ENCODE data around the gene OBP2A. TPM values are rescaled to one million over a fixed set of nuclear protein-coding genes. Genes with fewer than 3 reads are reported as not detected.

OBP2A gene
- total RNA-seq, 1 donor from 2014 or later = not detected

DNA sequence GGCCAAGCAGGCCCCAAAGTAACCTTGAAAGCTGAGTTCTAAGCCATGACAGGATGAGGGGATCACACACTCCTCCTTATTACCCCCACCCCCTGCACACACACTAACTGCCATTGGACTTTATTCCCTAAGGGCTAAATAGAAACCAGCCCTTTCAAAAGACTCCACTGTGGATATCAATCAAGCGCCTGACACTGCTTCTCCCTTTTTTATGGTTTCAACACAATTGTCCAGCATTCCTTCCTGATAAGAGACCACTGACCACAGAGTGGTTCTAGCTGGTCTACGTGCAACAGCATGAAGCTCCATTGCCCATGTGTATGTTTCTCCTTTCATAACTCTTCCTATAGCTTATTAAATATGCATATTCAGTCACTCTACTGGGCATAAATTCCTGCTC, 50.3 kb downstream of the OBP2A start:
- peaks cover 1% of the 10 kb centered on the region for H3K36me3 Mint-ChIP-seq (ENCODE audit: insufficient read depth)
- no peak for DNase-seq (ENCODE audit: low spot score, unreplicated experiment)
- no peak overlapping the region for H3K4me3 Mint-ChIP-seq (ENCODE audit: low read depth)
- no peak overlapping the region for H3K27ac Mint-ChIP-seq
- TF ChIP-seq, protein P1, sequence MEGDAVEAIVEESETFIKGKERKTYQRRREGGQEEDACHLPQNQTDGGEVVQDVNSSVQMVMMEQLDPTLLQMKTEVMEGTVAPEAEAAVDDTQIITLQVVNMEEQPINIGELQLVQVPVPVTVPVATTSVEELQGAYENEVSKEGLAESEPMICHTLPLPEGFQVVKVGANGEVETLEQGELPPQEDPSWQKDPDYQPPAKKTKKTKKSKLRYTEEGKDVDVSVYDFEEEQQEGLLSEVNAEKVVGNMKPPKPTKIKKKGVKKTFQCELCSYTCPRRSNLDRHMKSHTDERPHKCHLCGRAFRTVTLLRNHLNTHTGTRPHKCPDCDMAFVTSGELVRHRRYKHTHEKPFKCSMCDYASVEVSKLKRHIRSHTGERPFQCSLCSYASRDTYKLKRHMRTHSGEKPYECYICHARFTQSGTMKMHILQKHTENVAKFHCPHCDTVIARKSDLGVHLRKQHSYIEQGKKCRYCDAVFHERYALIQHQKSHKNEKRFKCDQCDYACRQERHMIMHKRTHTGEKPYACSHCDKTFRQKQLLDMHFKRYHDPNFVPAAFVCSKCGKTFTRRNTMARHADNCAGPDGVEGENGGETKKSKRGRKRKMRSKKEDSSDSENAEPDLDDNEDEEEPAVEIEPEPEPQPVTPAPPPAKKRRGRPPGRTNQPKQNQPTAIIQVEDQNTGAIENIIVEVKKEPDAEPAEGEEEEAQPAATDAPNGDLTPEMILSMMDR (IDR thresholded peaks at IDR 0.05; ENCODE audit: unreplicated experiment) = no peak
- peaks cover 7% of the 10 kb centered on the region for H3K4me1 Mint-ChIP-seq (ENCODE audit: low read depth)
- peaks cover 19% of the 10 kb centered on the region for H3K9me3 Mint-ChIP-seq (ENCODE audit: low read depth)
- peaks cover 12% of the 10 kb centered on the region for H3K27me3 Mint-ChIP-seq

Other genes starting within 250 kb of the OBP2A start
- 48.3 and 50.2 TPM in 2 replicates for gene PPP1R26, start 66.3 kb upstream of the OBP2A start, total RNA-seq
- gene MRPS2, start 45.4 kb upstream of the OBP2A start, total RNA-seq = 36.5 and 40.0 TPM in 2 replicates
- not detected in 2 replicates for gene LCN1, start 24.7 kb upstream of the OBP2A start, total RNA-seq
- gene PAEP, start 15.6 kb downstream of the OBP2A start, total RNA-seq = not detected in 2 replicates
- gene GLT6D1, start 93.4 kb downstream of the OBP2A start, total RNA-seq = not detected in 2 replicates
- 0.57 and 1.5 TPM in 2 replicates for gene LCN9, start 117.2 kb downstream of the OBP2A start, total RNA-seq
- gene SOHLH1, start 153.4 kb downstream of the OBP2A start, total RNA-seq = not detected in 2 replicates
- 0.16 TPM in 1 of 2 replicates, not detected in the other for gene KCNT1, start 156.1 kb downstream of the OBP2A start, total RNA-seq